HL-60/S4 treated with phorbol 12-myristate 13-acetate at 8.2 ng/mL for 4 days and 3 days (cell line): Measurements from ENCODE around the gene ADCY1.

Experiments
- in situ Hi-C: fragments of 300-500 bp; cut with MboI; formaldehyde crosslinking; loops from 2 replicates; pipeline ENCODE4 v1.15.0; 2022; ENCODE audit warnings: low sequenced_read_pairs

Gene ADCY1

DNA sequence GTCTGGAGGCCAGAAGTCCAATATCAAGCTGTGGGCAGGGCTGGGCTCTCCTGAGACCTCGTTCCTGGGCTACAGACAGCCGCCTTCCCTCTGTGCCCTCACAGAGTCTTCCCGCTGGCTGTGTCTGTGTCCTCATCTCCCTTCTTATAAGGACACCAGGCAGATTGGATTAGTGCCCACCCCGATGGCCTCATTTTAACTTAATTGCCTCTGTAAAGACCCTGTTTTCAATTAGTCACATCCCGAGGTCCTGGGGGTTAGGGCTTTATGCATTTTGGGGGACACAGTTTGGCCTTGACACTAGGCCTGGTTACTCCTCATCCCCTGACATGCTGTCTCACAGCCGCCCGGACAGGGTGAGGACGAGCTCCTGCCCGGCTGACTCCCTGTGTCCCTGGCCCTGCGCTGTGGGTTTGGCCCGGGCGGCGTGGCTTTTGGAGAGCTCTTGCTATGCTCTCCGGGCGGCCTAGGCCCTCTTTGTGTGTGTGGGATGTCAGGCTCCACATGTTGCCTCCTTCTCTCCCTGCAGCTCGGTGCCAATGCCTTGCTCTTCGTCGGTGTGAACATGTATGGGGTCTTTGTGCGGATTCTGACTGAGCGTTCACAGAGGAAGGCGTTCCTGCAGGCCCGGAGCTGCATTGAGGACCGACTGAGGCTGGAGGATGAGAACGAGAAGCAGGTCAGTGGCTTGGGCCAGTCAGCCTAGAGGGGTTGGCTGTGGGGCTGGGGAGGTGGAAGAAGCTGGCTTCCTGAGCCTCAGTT lies 18.2 kb downstream of the ADCY1 start:
- in situ Hi-C loops, result no loop called here

DNA sequence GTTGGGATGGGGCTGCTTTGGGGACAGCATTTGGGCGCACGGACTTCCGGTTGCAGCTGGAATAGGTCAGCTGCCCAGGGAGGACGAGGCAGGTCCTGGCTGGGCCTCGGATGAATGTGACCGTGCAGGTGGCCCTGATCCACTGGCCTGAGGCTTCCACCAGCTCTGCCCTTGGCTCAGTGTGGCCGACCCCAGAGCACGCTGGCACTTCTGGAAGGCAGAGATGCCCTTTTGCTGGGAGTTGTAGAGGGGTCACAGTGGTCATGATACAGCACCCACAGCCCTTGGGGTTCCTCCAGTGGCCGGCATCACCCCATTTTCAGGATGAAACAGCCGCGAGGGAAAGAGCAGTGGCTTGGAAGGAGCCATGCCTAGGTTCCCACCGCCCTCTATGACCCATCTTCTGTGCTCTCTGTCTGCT lies 19.0 kb downstream of the ADCY1 start:
- in situ Hi-C loops, result no loop called here

DNA sequence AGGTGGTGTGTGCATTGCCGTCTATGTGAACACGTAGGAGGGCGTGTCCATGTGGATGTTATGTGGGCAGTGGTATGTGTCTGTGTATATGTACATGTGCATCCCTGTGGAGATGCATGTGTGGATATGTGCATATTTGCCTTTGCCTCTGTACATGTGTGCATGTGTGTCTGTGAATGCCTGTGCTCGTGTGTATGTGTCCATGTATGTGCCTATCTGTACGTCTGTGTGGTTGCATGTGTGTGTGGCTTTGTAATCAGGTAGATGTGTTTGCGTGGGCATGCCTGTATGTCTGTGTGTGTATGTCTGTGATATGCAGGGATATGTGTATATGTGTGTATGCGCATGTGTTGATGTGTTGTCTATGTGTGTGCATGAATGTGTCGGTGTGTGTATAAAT lies 19.7 kb downstream of the ADCY1 start:
- in situ Hi-C loops, result no loop called here

DNA sequence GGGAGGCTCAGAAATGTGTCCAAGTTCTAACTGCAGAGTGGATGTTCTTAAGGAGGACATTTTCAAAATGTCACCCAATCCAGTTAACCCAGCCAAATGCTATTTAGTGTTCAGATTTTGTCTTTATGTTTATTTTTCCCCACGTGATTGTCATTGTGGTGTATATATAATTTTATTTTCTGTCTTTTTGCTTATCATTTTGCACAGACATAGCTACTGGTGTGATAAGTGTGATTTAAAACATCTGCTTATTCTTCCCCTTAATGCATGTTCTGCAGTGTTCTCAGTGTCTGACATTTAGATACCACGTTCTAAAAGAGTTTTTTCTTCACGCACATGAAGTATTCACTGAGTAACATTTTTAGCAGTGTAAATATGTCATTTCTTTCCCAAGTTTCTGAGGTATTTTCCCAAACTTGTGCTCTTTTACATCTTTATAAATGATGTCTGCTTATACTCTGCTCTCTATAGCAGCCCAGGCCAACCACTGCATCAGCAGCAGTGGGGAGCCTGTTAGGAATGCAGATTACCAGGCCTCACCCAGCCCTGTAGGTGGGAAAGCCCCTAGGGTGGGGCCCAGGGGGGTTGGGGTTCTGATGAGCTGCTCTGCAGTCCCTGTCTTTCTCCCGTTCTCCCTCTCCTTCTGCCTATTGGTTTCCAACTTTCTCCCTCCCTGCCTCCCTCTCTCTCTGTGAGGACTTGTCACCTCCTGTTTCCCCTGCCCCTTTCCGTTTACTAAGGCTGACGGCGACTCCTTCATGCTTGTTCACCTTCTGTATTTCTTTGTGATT lies 20.8 kb downstream of the ADCY1 start:
- in situ Hi-C loops, result no loop called here

DNA sequence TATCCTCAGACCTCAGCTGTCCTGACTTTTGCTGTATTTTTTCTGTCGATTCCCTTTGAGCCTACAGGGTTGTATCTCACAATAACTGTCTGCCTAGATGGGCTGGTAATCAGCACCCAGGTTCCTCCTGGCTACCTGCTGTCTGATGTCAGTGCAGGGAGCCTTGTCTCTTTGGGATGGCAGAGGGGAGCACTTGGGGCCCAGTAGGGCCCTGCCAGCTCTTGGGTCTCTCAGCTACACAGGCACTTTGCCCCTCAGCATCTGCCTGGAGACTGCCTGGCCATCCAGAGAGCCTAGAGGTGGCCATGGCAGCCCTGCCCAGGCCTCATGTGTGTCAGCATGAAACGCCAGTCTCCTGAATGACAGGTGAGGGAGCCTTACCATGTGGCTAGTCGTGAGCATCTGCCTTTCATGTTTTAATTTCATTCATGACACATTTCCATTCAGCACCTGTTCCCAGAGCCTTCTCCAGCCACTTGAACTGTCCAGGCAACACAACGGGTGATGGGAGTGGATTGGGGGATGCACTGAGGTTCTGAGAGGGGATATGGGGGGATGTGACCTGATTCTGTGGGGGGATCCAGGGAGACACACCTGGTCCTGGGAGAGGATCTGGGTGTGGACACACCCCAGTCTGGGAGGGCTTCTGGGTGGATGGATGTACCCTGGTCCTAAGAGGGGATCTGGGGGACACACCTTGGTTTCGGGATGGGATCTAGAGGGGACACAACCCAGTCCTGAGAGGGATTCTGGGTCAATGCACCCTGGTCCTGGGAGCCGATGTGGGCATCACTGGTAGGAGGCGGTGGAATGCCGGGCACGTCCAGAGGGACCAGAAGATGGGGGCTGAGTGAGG lies 21.9 kb downstream of the ADCY1 start:
- in situ Hi-C loops, result no loop called here

DNA sequence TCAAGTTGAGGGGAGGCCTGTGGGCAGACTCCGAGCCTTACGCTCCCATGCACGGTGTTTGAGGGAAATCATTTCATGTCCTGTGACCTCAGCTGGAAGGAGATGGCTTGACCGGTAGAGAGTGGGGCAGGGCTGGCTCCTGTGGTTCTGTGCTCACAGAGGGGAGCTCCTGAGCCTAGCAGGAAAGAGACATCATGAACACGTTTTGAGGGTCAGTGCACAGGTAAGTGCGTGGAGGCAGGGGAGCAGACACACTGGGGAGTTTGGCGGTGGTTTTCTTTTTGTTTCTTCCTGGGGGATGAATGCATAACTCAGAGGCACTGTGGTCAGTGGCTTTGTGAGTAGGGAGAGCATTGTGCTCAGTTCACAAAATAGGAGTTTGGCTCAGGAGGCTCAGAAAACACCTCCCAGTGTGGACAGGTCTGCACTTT lies 22.5 kb downstream of the ADCY1 start:
- in situ Hi-C loops, result no loop called here

DNA sequence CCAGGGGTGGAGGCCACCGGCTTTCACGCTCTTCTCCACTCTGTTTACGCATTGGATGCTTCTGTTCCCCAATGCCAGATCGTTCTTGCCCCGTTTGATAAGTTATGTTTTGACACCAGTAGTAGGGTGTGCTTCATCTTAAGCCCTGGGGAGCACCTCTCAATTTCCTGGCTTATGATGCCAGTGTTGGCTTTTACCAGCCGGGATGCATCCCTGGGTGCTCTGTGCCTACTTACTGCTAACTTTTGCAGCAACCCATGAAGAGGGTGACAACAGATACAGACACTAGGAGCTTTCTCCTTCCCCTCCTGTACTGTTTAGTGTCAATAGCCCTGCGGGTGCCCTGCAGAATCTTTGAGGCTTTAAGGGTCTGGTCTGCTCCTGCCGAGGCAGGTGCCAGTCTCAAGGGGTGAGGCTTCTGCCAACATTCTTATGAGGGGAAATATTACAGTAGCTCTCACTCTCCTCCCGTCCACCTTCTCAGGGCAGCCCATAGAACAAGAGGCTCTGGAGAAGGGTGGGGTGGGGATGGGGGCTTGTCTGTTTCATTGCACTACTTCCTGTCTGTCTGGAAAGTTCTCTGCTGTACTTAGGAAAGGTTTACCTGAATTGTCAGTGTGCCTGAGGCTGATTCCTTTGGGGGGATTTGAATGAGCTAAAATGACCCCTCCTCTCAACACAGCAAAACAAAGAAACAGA lies 23.3 kb downstream of the ADCY1 start:
- in situ Hi-C loops, result no loop called here

DNA sequence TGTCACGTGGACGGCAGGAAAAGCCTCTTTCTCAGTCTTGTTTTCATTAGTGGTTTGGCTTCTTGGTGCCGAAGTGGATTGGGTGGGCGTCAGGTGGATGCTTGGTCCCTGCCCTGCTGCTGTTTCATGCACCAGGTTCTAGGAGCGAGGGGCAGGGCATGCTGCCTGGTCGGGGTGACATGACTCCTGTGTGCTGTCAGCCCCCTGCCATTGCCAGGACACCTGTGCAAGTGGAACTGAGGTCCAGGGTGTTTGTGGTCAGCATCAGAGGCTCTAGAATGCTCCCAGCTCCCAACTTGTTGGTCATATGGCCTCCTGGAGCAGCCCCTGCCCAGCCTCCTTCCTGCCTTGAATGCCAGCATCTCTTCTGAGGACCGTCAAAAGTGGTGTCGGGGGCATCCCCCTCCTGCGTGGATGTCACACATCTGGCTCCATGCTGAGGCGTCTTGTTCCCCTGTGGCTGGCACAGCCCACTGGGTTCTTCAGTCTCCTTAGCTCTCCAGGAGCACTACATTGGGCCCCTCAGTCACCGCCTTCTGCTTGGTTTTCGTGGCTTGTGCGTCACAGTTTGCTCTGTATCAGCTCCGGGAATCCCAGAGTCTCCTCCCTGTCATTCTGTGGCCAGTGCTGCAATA lies 24.8 kb downstream of the ADCY1 start:
- in situ Hi-C loops, result no loop called here

DNA sequence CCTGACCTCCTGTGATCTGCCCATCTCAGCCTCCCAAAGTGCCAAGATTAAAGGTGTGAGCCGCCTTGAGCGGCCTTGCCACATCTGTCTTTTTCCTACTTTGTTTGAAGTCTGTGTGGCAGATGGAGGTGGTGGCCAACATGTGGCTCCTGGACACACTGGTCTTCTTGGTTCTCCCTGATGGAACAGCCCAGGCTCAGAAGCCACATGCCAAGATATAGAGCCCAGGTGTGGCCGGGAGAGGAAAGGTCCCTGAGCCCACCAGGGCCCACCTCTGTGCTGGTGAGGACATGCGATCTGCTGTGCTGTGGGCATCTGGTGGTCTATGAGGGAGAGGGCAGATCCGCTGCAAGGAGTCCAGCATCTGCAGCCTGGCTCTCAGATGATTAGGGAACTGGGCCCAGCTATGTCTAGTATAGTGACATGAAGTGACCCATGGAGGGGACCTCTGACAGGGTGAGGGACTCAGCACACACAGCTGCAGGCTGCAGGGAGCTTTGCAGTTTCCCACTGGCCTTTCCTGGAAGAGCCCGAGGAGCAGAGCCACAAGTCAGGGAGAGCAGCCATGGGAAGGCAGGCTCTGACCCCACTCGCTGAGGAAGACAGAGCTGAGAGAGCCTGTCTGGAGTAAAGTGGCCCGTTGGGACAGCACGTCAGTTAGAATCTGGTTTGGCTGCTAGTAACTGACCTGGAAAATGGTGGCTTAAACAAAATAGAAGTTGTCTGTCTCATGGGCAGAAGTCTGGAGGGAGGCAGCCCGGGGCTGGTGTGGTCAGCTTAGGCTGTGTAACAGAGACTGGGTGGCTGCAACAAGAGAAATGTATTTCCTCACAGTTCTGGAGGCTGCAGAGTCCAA lies 25.9 kb downstream of the ADCY1 start:
- in situ Hi-C loops, result no loop called here

DNA sequence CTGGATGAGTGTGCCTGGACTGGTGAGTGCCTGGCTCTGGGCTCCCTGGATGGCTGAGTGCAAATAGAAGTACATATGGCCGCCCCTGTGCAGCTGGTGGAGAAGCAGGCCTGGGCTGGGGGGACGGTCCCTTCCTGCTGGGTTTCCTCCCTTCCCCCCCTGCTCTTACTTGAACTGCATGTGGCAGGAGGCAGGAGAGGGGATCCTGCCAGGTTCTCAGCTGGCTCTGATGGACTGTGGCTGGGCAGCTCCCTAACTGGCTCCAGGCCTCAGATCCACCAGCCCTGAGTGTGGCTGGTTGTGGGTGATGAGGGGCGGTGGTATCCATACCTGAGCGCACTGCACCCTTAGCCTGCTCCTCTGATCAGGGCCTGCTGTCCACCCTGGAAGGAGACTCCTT lies 26.9 kb downstream of the ADCY1 start:
- in situ Hi-C loops, result no loop called here

DNA sequence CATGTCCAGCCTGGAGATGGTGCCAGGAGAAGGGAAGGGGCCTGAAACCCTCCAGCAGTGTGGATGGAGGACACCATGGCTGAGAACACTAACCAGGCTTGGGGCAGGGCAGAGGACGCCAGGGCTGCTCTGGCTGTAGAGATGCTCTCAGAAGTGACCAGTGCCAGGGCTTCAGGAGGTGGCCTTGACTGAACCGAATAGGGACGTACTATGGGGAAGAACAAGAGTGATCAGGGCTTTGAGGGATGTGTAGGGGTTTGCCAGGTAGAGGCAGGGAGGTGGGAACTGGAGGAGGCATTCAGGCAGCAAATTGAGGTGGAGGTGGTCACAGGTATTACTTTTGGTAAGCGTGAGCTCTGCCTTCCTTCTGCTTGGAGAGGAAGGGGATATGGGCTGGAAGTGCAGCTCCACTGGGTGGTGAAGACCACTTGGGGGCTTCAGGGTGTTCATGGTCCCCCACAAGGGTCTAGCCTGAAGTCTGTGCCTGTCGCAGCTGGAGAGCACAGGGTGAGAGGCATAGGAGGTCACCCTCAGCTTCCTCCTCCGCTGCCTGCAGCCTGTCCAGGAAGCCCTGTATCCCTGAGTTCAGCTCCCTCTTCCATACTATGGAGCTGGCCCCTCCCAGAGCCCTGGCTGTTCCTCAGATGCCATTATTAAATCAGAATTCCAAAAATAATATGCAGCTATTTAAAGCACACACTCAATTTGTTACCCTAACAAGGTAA lies 27.8 kb downstream of the ADCY1 start:
- in situ Hi-C loops, result no loop called here

DNA sequence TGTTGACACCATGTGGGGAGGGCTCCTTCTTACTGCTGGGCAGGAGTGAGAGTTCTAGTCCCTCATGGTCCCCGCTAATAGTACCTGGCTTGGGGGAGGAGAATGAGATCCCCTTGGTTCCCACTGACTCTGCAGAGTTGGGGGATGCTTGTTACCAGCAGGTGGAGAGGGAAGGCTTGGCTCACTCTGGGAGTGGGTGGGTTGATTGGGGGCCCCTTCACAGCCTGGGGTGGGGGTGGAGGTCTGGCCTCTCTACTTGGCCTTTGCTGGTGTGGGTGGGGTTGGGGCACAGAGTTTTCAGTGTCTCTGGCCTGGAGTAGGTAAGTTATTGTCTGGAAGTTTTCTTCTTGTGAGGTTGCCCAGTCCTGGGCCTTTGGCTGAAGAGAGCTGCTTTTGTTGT lies 31.9 kb downstream of the ADCY1 start:
- in situ Hi-C loops, result no loop called here

DNA sequence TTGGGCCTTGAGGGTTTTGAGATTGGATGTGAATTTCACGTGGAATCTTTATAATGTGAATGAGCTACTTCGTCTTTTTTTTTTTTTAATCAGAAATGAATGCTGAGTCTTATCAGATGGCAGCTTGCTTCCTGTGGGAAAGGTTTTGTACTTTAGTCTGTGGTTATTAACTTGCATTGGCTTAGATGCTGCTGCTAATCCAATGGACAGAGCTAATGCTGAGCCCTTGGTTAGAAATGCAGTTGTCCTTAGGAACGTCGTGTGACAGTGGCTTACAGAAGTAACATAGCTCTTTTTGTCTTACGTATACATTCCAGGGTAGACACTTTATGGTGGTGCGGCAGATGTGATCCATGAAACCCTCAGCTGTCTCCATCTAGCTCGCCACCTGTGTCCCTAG lies 32.8 kb downstream of the ADCY1 start:
- in situ Hi-C loops, result no loop called here

DNA sequence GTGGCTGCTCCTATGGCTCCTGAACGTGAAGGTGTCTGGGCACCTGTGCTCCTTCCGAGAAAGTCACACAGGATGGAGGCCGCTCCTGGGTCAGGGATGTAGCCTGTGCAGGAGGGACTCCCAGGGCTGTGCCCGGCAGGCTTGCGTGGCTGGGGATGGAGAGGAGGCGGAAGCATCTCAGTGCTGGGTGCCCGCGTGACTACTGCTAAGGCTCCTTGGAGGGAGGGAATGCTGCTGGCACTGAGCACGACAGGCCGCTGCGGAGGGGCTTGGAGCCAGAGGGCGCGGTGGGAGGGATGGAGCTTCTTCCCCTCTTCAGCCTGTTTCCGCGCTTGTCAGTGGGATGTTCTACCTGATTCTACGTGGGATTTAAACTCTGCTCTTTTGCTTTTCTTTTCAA lies 35.0 kb downstream of the ADCY1 start:
- in situ Hi-C loops, result no loop called here

DNA sequence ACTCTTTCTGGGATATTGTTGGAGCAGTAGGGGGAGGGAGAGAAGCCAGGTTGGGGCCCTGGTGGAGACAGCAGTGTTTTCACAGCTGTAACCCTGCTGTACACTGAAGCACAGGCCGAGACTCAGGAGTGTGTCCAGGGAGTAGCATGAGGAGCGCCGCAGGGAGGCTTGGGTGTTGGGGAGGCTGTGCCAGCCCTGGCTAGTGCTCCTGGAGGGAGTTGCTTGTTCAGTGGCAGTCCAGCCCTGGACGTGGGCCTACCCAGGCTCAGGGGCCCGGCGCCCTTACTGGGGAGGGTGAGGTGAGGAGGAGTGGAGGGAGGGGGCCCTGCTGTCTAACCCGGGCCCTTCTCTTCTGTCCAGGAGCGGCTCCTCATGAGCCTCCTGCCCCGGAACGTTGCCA lies 35.9 kb downstream of the ADCY1 start:
- in situ Hi-C loops, result no loop called here

DNA sequence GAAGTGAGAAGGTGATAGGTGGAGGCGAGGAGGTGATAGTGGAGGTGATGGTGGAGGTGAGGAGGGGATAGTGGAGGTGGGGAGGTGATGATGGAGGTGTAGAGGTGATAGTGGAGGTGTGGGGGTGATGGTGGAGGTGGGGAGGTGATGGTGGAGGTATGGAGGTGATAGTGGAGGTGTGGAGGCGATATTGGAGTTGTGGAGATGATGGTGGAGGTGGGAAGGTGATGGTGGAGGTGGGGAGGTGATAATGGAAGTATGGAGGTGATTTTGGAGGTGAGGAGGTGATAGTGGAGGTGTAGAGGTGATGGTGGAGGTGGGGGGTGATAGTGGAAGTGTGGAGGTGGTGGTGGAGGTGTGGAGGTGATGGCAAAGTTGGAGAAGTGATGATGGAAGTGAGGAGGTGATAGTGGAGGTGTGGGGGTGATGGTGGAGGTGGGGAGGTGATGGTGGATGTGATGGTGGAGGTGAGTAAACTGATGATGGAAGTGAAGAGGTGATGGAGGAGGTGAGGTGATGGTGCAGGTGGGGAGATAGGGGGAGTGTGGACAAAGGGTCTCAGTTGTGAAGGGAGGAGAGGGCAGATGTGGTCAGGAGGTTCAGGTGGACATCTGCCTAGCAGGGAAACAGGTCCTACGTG lies 36.6 kb downstream of the ADCY1 start:
- in situ Hi-C loops, result no loop called here

DNA sequence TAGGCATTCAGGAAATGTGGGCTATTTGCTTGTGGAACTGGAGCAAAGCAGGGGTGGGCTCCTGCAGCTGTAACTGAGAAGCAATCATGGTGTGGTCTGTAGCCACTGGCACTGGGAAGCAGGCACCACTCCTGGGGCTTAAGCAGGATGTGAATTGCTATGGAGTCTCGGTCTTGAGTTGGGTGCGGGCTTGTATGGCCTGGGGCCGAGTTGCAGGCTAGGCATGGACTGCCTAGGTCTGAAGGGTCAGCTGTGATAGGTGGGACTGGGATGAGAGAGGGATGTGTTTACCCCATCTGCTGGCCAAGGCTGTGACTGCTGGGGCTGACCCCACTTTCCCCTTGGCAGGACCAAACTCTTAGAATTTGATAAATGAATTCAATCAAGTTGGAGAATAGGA lies 43.0 kb downstream of the ADCY1 start:
- in situ Hi-C loops, result no loop called here

DNA sequence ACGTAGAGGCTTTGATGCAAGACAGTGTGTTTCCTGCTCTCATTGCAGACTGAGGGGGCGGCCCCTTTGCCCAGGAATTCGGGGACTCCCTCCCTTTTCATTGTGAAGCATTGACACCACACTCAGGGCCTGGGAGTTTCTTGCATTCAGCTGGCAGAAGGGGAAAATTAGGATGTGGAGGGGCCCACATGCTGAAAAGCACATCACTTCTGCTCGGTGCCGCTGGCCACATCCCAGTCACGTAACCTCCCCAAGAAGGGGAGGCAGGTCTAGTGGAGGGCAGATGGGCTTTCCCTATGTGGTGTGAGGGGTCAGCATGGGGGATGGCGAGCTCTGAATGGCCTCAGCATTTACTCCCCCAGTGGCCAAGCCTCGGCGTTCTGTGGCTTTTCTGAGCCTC lies 47.9 kb downstream of the ADCY1 start:
- in situ Hi-C loops, result no loop called here
